ENCODE measurements around the gene ZNF547.

Gene ZNF547

DNA sequence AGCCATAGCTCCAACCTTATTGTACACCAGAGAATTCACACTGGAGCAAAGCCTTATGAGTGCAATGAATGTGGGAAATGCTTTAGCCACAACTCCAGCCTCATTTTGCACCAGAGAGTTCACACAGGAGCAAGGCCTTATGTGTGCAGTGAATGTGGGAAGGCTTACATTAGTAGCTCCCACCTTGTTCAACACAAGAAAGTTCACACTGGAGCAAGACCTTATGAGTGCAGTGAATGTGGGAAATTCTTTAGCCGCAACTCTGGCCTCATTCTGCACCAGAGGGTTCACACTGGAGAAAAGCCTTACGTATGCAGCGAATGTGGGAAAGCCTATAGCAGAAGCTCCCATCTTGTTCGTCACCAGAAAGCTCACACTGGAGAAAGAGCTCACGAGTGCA, 5.9 kb upstream of the ZNF547 start:
- no peak for DNase-seq
- Histone ChIP-seq H3K4me2 (ENCODE audit: insufficient read depth, low read length) (no peak overlapping the region), H3K36me3 (ENCODE audit: insufficient read depth, low read length) (peaks cover 66% of the 10 kb centered on the region), H3K27ac (ENCODE audit: low read length) (no peak overlapping the region), H3K27me3 (ENCODE audit: insufficient read depth, low read length, poor library complexity) (no peaks in the 10 kb centered on the region), H3K9ac (ENCODE audit: low read depth, low read length) (no peak overlapping the region), H3K79me2 (ENCODE audit: insufficient read depth, low read length) (peaks cover 33% of the 10 kb centered on the region), H3K4me3 (ENCODE audit: low read depth in 1 of 2, low read length in 2 of 2) (no peak overlapping the region), H4K20me1 (ENCODE audit: insufficient read depth, low read length) (peaks cover 7% of the 10 kb centered on the region; the same call in 1 of the 2 replicates), H2AFZ (ENCODE audit: low read depth, low read length) (no peak overlapping the region), H3K4me1 (ENCODE audit: insufficient read depth, low read length) (peaks cover 16% of the 10 kb centered on the region), H3K9me3 (ENCODE audit: insufficient read depth, low read length, severe bottlenecking) (no peaks in the 10 kb centered on the region)
- ATAC-seq (ENCODE audit: insufficient read depth, low read depth) = no peak
- TF ChIP-seq EZH2 (IDR thresholded peaks at IDR 0.05; ENCODE audit: borderline replicate concordance, low read depth, low read length, severe bottlenecking) = no peak
- TF ChIP-seq, protein P1, sequence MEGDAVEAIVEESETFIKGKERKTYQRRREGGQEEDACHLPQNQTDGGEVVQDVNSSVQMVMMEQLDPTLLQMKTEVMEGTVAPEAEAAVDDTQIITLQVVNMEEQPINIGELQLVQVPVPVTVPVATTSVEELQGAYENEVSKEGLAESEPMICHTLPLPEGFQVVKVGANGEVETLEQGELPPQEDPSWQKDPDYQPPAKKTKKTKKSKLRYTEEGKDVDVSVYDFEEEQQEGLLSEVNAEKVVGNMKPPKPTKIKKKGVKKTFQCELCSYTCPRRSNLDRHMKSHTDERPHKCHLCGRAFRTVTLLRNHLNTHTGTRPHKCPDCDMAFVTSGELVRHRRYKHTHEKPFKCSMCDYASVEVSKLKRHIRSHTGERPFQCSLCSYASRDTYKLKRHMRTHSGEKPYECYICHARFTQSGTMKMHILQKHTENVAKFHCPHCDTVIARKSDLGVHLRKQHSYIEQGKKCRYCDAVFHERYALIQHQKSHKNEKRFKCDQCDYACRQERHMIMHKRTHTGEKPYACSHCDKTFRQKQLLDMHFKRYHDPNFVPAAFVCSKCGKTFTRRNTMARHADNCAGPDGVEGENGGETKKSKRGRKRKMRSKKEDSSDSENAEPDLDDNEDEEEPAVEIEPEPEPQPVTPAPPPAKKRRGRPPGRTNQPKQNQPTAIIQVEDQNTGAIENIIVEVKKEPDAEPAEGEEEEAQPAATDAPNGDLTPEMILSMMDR (IDR thresholded peaks at IDR 0.05; ENCODE audit: borderline replicate concordance, extremely low read depth, low read length, poor library complexity, severe bottlenecking) = no peak

DNA sequence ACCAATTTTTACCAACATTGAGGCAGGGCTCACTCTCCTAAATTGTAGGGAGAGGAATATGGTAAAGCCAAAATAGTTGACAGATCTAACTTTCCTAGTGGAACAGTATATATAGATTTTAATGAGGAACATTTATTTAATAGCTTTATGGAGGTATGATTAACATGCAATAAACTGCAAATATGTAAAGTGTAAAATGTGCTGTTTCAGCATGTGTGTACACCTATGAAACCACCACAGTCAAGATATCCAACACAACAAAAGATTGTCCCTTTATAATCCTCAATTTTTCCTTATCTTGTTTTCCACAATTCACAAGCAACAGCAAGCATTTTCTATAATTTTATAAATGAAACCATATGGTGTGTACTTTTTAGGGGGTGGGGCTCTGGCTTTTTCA, 4.1 kb upstream of the ZNF547 start:
- Histone ChIP-seq H4K20me1 (ENCODE audit: insufficient read depth, low read length) (no peaks in the 10 kb centered on the region), H3K9ac (ENCODE audit: low read depth, low read length) (no peak overlapping the region), H3K27ac (ENCODE audit: low read length) (no peak overlapping the region), H3K9me3 (ENCODE audit: insufficient read depth, low read length, severe bottlenecking) (no peaks in the 10 kb centered on the region), H2AFZ (ENCODE audit: low read depth, low read length) (no peak overlapping the region), H3K27me3 (ENCODE audit: insufficient read depth, low read length, poor library complexity) (no peaks in the 10 kb centered on the region), H3K4me3 (ENCODE audit: low read depth in 1 of 2, low read length in 2 of 2) (no peak overlapping the region), H3K36me3 (ENCODE audit: insufficient read depth, low read length) (peaks cover 49% of the 10 kb centered on the region), H3K79me2 (ENCODE audit: insufficient read depth, low read length) (peaks cover 28% of the 10 kb centered on the region), H3K4me2 (ENCODE audit: insufficient read depth, low read length) (no peak overlapping the region), H3K4me1 (ENCODE audit: insufficient read depth, low read length) (peaks cover 13% of the 10 kb centered on the region)
- DNase-seq (no peak), ATAC-seq (ENCODE audit: insufficient read depth, low read depth) (no peak)
- no peak for TF ChIP-seq EZH2 (IDR thresholded peaks at IDR 0.05; ENCODE audit: borderline replicate concordance, low read depth, low read length, severe bottlenecking)

DNA sequence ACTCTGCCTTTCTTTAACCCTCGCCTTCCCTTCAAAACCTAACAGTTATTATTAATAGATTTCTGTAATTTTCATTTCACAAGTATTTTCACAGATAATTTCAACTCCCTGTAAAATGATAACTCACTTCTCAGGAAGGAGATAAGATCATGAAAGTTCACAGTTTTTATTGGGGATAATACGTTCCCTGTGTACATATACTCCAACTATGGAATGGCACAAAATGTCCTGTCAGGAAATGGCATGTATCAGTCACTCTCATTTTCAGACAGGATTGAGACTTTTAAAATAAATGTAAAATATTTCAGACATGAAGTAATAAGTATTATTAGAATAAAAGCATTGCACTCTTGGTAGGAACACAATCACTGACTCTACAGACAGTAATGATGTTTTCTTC, 932 bp upstream of the ZNF547 start:
- H3K4me2 ChIP-seq (ENCODE audit: insufficient read depth, low read length) = peak overlapping the region; percentile 81
- peak overlapping the region; percentile 75 for H2AFZ ChIP-seq (ENCODE audit: low read depth, low read length)
- H3K9me3 ChIP-seq (ENCODE audit: insufficient read depth, low read length, severe bottlenecking) = no peaks in the 10 kb centered on the region
- H3K9ac ChIP-seq (ENCODE audit: low read depth, low read length) = peak overlapping the region; percentile 57
- peak overlapping the region; percentile 20 to 60; a peak in 3 of 4 replicates for H3K4me3 ChIP-seq (ENCODE audit: low read depth in 1 of 2, low read length in 2 of 2)
- peak overlapping the region; percentile 75 for H3K27ac ChIP-seq (ENCODE audit: low read length)
- peaks cover 23% of the 10 kb centered on the region for H3K36me3 ChIP-seq (ENCODE audit: insufficient read depth, low read length)
- ATAC-seq (ENCODE audit: insufficient read depth, low read depth) = no peak
- no peak for DNase-seq
- H3K79me2 ChIP-seq (ENCODE audit: insufficient read depth, low read length) = peaks cover 31% of the 10 kb centered on the region
- peaks cover 19% of the 10 kb centered on the region for H3K4me1 ChIP-seq (ENCODE audit: insufficient read depth, low read length)
- no peaks in the 10 kb centered on the region for H4K20me1 ChIP-seq (ENCODE audit: insufficient read depth, low read length)
- TF ChIP-seq, protein P1 (IDR thresholded peaks at IDR 0.05; ENCODE audit: borderline replicate concordance, extremely low read depth, low read length, poor library complexity, severe bottlenecking) = no peak
- TF ChIP-seq EZH2 (IDR thresholded peaks at IDR 0.05; ENCODE audit: borderline replicate concordance, low read depth, low read length, severe bottlenecking) = no peak
- H3K27me3 ChIP-seq (ENCODE audit: insufficient read depth, low read length, poor library complexity) = no peaks in the 10 kb centered on the region

DNA sequence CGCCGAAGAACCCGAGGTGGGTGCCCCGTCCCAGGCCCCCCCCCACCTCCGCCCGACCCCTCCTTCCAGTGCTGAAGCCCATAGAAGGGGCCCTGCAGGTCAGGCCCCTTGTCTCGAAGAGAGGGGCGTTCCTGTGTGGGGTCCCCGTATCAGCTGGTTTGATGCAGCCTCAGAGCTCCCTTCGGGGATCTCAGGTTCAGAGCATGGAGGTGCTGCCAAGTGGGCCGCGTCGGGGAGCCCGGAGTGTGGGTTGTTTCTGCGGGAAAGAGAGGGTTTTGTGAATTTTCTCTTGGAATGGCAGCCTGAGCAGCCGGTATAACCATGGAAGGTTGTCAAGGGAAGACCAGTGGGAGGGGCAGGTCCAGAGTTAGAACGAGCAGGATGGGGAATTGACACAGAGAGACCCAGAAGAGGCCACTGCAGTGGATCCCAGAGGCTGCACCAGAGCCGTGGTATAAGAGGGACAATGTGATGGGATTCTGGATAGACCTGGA, 384 bp downstream of the ZNF547 start:
- ATAC-seq (ENCODE audit: insufficient read depth, low read depth) (no peak; the same call in 1 of the 3 replicates), DNase-seq (no peak)
- no peaks in the 10 kb centered on the region for H3K9me3 ChIP-seq (ENCODE audit: insufficient read depth, low read length, severe bottlenecking)
- no peaks in the 10 kb centered on the region for H4K20me1 ChIP-seq (ENCODE audit: insufficient read depth, low read length)
- peaks cover 10% of the 10 kb centered on the region for H3K36me3 ChIP-seq (ENCODE audit: insufficient read depth, low read length)
- no peaks in the 10 kb centered on the region for H3K27me3 ChIP-seq (ENCODE audit: insufficient read depth, low read length, poor library complexity)
- peak overlapping the region; percentile 65 for H2AFZ ChIP-seq (ENCODE audit: low read depth, low read length)
- peak overlapping the region; percentile 60 to 74; a peak in 3 of 4 replicates for H3K4me3 ChIP-seq (ENCODE audit: low read depth in 1 of 2, low read length in 2 of 2)
- H3K4me2 ChIP-seq (ENCODE audit: insufficient read depth, low read length) = peak overlapping the region; percentile 82
- H3K27ac ChIP-seq (ENCODE audit: low read length) = peak overlapping the region; percentile 61
- TF ChIP-seq, protein P1 (IDR thresholded peaks at IDR 0.05; ENCODE audit: borderline replicate concordance, extremely low read depth, low read length, poor library complexity, severe bottlenecking) = no peak
- no peak for TF ChIP-seq EZH2 (IDR thresholded peaks at IDR 0.05; ENCODE audit: borderline replicate concordance, low read depth, low read length, severe bottlenecking)
- peaks cover 19% of the 10 kb centered on the region for H3K4me1 ChIP-seq (ENCODE audit: insufficient read depth, low read length)
- H3K79me2 ChIP-seq (ENCODE audit: insufficient read depth, low read length) = peaks cover 26% of the 10 kb centered on the region
- H3K9ac ChIP-seq (ENCODE audit: low read depth, low read length) = peak overlapping the region; percentile 57

Measured in DND-41 (cell line).